SH-SY5Y (cell line): ENCODE measurements around the gene VTA1.

Experiments used
- GATA2 ChIP-seq: IDR thresholded peaks from 2 replicates; pipeline ENCODE4 v1.6.1; 2011; ENCODE audit warnings: mild to moderate bottlenecking, low read depth, low read length
- GATA3 ChIP-seq: IDR thresholded peaks from 2 replicates; pipeline ENCODE4 v1.6.1; 2011; ENCODE audit warnings: low read depth, mild to moderate bottlenecking, low read length, moderate library complexity

DNA sequence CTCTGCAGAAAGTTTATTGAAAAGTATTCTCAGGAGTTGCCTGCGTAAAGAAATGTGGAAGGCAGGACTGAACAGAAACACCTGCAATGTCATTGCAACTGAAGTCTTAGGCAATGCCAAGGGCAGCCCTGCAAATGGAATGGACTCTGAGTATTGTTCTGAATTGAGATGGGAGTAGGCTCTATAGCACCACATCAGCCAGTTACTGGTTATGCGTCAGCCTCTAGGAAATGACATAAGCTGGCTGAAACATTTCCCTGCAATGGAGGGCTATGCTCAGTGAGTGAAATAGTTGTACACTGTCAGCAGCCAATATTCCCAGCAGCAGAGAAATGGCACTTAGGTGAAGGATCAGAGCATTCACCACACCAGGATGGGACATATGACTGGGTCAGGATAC, 28.1 kb upstream of the VTA1 start:
- TF ChIP-seq GATA2 (no peak), GATA3 (no peak)
